SK-N-MC (cell line): Measurements from ENCODE around the gene MYL6.

ENCODE experiments used
- EZH2 ChIP-seq: fragments of 200-600 bp; sonication (generic); IDR thresholded peaks from one replicate; pipeline ENCODE4 v1.6.1; 2017; ENCODE audit warnings: antibody characterized with exemption
- FOXP2 ChIP-seq: optimal IDR thresholded peaks from 2 replicates; pipeline ENCODE3; 2011; ENCODE audit warnings: mild to moderate bottlenecking, moderate library complexity; ENCODE audit not compliant: insufficient read depth; ENCODE audit errors: extremely low read length, control extremely low read depth
- POLR2AphosphoS5 ChIP-seq: IDR thresholded peaks from 2 replicates; pipeline ENCODE4 v1.6.1; 2012; ENCODE audit warnings: mild to moderate bottlenecking, low read depth, low read length, borderline replicate concordance

DNA sequence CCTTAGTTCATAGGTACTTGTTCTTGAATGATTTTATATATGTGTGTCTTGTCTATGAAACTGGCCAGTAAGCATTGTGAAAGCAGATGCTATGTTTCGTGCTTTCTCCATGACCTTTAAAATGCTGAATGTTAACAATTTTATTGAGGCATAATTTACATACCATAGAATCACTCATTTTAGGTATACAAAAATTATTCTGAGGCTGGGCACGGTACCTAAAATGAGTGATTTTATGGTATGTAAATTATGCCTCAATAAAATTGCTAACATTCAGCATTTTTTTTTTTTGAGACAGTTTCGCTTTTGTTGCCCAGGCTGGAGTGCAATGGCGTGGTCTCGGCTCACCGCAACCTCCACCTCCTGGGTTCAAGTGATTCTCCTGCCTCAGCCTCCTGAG, 23.3 kb upstream of the MYL6 start:
- TF ChIP-seq POLR2AphosphoS5 (no peak), EZH2 (no peak), FOXP2 (no peak)
